Measurements from ENCODE around the gene ADARB2. TPM values are rescaled to one million over a fixed set of nuclear protein-coding genes. Genes with fewer than 3 reads are reported as not detected.

The ADARB2 gene
- total RNA-seq, 4 donors from 2014 or later: 2.0 to 9.9 (median 5.1) TPM

GRCh38 chr10:1548146-1548545 is 189.2 kb downstream of the ADARB2 start:
- Histone ChIP-seq H3K27me3 (no peaks in the 10 kb centered on the region), H3K4me1 (no peaks in the 10 kb centered on the region), H3K27ac (no peak overlapping the region), H3K36me3 (no peaks in the 10 kb centered on the region), H3K4me3 (no peak overlapping the region), H3K9me3 (no peaks in the 10 kb centered on the region)
- TF ChIP-seq CTCF (IDR thresholded peaks at IDR 0.05): no peak
- TF ChIP-seq POLR2A (IDR thresholded peaks at IDR 0.05): no peak
- peak in 2 of 3 donors; percentile 5 to 21 for DNase-seq

- DNase-seq: peak in 2 of 3 donors; percentile 26 to 30
- Histone ChIP-seq H3K27me3 (no peaks in the 10 kb centered on the region), H3K4me3 (no peak overlapping the region), H3K36me3 (no peaks in the 10 kb centered on the region), H3K27ac (no peak overlapping the region), H3K4me1 (no peaks in the 10 kb centered on the region), H3K9me3 (no peaks in the 10 kb centered on the region)
- TF ChIP-seq CTCF (IDR thresholded peaks at IDR 0.05) (no peak), POLR2A (IDR thresholded peaks at IDR 0.05) (no peak)
Observed at GRCh38 chr10:1546431-1547110, 190.8 kb downstream of the ADARB2 start.

GRCh38 chr10:1545524-1545923 is 191.8 kb downstream of the ADARB2 start:
- Histone ChIP-seq H3K36me3 (no peaks in the 10 kb centered on the region), H3K27ac (no peak overlapping the region), H3K4me1 (no peaks in the 10 kb centered on the region), H3K9me3 (no peaks in the 10 kb centered on the region), H3K27me3 (no peaks in the 10 kb centered on the region), H3K4me3 (no peak overlapping the region)
- TF ChIP-seq POLR2A (IDR thresholded peaks at IDR 0.05): no peak
- TF ChIP-seq CTCF (IDR thresholded peaks at IDR 0.05): no peak
- DNase-seq: peak in 1 of 3 donors; percentile 22

GRCh38 chr10:1544929-1545328 is 192.4 kb downstream of the ADARB2 start:
- TF ChIP-seq POLR2A (IDR thresholded peaks at IDR 0.05) (no peak), CTCF (IDR thresholded peaks at IDR 0.05) (no peak)
- DNase-seq: peak in 1 of 3 donors; percentile 5
- no peak overlapping the region for H3K27ac ChIP-seq

GRCh38 chr10:1544209-1544673 is 193.1 kb downstream of the ADARB2 start:
- DNase-seq: peak in 1 of 3 donors; percentile 30

More at GRCh38 chr10:1544929-1545328, 192.4 kb downstream of the ADARB2 start:
- H3K4me1 ChIP-seq: no peaks in the 10 kb centered on the region
- H3K27me3 ChIP-seq: no peaks in the 10 kb centered on the region
- no peak overlapping the region for H3K4me3 ChIP-seq
- no peaks in the 10 kb centered on the region for H3K36me3 ChIP-seq
- no peaks in the 10 kb centered on the region for H3K9me3 ChIP-seq

More at GRCh38 chr10:1544209-1544673, 193.1 kb downstream of the ADARB2 start:
- H3K4me3 ChIP-seq: no peak overlapping the region
- H3K9me3 ChIP-seq: no peaks in the 10 kb centered on the region
- no peak overlapping the region for H3K27ac ChIP-seq
- TF ChIP-seq CTCF (IDR thresholded peaks at IDR 0.05) (no peak), POLR2A (IDR thresholded peaks at IDR 0.05) (no peak)
- H3K4me1 ChIP-seq: no peaks in the 10 kb centered on the region
- H3K27me3 ChIP-seq: no peaks in the 10 kb centered on the region
- no peaks in the 10 kb centered on the region for H3K36me3 ChIP-seq

All from Peyer's patch (tissue), 4 donors.